Measurements from ENCODE around the gene ALDH3B1. TPM values are rescaled to one million over a fixed set of nuclear protein-coding genes. Genes with fewer than 3 reads are reported as not detected.
"Not testable (repeated sequence)": the region's sequence is repeated elsewhere in the genome, so short reads cannot be mapped to it uniquely, and the experiment has no call there.

Gene ALDH3B1
- total and polyA plus RNA-seq, 7 donors, result 0.83 to 3.3 (median 1.8) TPM

DNA sequence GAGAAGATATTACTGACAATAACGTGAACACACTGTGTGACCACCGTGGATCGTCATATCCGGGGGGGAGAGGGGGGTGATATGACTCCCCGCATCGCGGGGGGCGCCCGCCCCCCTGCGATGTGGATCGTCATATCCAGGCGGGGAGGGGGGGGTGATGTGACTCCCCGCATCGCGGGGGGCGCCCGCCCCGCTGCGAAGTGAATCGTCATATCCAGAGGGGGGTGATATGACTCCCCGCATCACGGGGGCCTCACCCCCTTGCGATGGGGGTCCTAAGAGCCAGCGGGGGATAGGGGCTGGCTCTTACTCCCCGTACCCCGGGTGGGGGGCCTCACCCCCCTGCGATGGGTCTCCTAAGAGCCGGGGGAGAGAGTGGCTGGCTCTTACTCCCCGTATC lies 26.2 kb upstream of the ALDH3B1 start:
- Histone ChIP-seq H3K36me3 (ENCODE audit: insufficient read depth in 1 of 2, low read depth in 1 of 2) (no peaks in the 10 kb centered on the region), H3K9me3 (no peaks in the 10 kb centered on the region), H3K27me3 (ENCODE audit: insufficient read depth in 3 of 3, low read length in 2 of 3) (peaks cover 0 to 15% (median 0%) of the 10 kb centered on the region in 3 donors), H3K4me3 (no peak overlapping the region), H3K27ac (no peak overlapping the region), H3K4me1 (no peaks in the 10 kb centered on the region)
- intact Hi-C loops (cut with DNase I), result no loop called here
- ATAC-seq (no peak), DNase-seq (no peak)
- 73 to 85% (median 76%) methylated on average over 22 to 29 of the region's 29 CpGs for WGBS, 3 donors
- TF ChIP-seq, protein P1, sequence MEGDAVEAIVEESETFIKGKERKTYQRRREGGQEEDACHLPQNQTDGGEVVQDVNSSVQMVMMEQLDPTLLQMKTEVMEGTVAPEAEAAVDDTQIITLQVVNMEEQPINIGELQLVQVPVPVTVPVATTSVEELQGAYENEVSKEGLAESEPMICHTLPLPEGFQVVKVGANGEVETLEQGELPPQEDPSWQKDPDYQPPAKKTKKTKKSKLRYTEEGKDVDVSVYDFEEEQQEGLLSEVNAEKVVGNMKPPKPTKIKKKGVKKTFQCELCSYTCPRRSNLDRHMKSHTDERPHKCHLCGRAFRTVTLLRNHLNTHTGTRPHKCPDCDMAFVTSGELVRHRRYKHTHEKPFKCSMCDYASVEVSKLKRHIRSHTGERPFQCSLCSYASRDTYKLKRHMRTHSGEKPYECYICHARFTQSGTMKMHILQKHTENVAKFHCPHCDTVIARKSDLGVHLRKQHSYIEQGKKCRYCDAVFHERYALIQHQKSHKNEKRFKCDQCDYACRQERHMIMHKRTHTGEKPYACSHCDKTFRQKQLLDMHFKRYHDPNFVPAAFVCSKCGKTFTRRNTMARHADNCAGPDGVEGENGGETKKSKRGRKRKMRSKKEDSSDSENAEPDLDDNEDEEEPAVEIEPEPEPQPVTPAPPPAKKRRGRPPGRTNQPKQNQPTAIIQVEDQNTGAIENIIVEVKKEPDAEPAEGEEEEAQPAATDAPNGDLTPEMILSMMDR (IDR thresholded peaks at IDR 0.05), result no peak

DNA sequence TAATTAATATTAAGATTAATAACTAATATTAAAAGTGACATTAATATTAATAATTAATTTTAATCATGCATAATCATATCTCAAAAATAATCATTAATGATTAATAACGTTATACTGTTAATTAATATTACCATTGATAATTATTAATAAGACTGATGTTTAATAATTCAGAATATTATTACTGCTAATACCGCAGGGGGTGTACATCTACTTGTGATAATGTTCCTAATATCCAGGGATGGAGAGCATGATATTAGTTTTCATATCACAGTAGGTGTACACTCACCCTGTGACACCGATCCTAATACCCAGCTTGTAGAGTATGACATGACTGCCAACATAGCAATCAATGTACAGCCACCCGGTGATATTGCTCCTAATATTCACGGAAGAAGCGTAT lies 24.8 kb upstream of the ALDH3B1 start:
- H3K4me1 ChIP-seq; H3K9me3 ChIP-seq; H3K4me3 ChIP-seq; intact Hi-C loops (cut with DNase I); H3K27ac ChIP-seq; H3K36me3 ChIP-seq (ENCODE audit: insufficient read depth in 1 of 2, low read depth in 1 of 2); ATAC-seq; DNase-seq: not testable (repeated sequence)
- WGBS, 3 donors, result 78 to 84% (median 80%) methylated on average over 6 of the region's 6 CpGs
- H3K27me3 ChIP-seq (ENCODE audit: insufficient read depth in 3 of 3, low read length in 2 of 3), result peaks cover 0 to 15% (median 2%) of the 10 kb centered on the region in 3 donors

- H3K4me1 ChIP-seq; DNase-seq; H3K36me3 ChIP-seq (ENCODE audit: insufficient read depth in 1 of 2, low read depth in 1 of 2); ATAC-seq; H3K27ac ChIP-seq; intact Hi-C loops (cut with DNase I); H3K9me3 ChIP-seq: not testable (repeated sequence)
- 13 to 16% (median 14%) methylated on average over 38 to 49 of the region's 58 CpGs for WGBS, 3 donors
- Histone ChIP-seq H3K4me3 (peak overlapping the region; percentile 28), H3K27me3 (ENCODE audit: insufficient read depth in 3 of 3, low read length in 2 of 3) (peaks cover 0 to 16% (median 2%) of the 10 kb centered on the region in 3 donors)
Observed at GRCh38 chr11:67990546-67991346, 19.4 kb upstream of the ALDH3B1 start.

DNA sequence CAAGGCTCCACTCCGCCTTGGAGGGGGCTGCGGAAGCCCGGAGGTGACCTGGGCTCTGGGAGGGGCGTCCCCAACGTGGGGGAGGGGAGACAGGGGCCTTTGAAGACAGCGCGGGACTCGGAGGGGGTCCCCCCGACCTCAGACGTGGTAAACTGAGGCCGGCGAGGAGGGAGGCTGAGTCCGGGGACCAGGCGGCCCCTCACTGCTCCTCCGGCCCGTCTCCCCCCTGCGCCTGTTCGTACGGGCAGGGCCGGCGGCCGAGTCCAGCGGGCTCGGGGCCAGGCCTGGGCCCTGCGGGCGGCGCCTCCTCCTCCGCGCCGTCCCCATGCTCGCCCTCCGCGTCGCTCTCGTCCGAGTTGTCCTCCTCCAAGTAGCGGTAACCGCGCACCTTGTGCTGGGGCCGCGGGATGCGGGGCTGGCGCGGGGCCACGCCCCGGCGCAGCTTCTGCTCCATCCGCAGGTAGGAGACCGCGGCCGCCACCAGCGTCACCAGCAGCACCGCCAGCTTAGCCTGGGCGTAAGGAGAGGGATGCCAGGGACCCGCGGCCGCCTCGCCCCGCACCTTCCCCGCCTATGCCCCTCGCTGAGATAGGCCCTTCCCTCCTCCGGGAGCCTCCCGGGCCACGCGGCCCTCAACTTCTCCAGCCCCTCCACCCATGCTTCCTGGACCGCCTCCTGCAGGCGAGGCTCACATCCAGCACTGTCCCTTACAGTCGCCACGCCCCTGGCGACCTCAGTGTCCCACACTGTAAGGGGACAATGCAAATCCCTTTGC lies 18.6 kb upstream of the ALDH3B1 start:
- H3K27ac ChIP-seq; ATAC-seq; H3K36me3 ChIP-seq (ENCODE audit: insufficient read depth in 1 of 2, low read depth in 1 of 2); H3K4me1 ChIP-seq; DNase-seq; intact Hi-C loops (cut with DNase I); H3K9me3 ChIP-seq: not testable (repeated sequence)
- peak overlapping the region; percentile 28 for H3K4me3 ChIP-seq
- H3K27me3 ChIP-seq (ENCODE audit: insufficient read depth in 3 of 3, low read length in 2 of 3), result peaks cover 0 to 13% (median 2%) of the 10 kb centered on the region in 3 donors
- 12 to 17% (median 16%) methylated on average over 22 to 69 of the region's 70 CpGs for WGBS, 3 donors

GRCh38 chr11:67993821-67994220 lies 16.3 kb upstream of the ALDH3B1 start:
- H3K4me3 ChIP-seq; DNase-seq; H3K9me3 ChIP-seq; H3K36me3 ChIP-seq (ENCODE audit: insufficient read depth in 1 of 2, low read depth in 1 of 2); ATAC-seq; H3K4me1 ChIP-seq; H3K27ac ChIP-seq; intact Hi-C loops (cut with DNase I): not testable (repeated sequence)
- H3K27me3 ChIP-seq (ENCODE audit: insufficient read depth in 3 of 3, low read length in 2 of 3), result peaks cover 0 to 13% (median 2%) of the 10 kb centered on the region in 3 donors
- WGBS, 3 donors, result 47 to 50% (median 49%) methylated on average over 12 of the region's 12 CpGs
- TF ChIP-seq, protein P1 (IDR thresholded peaks at IDR 0.05), result peak; percentile 38

- intact Hi-C loops (cut with DNase I); H3K36me3 ChIP-seq (ENCODE audit: insufficient read depth in 1 of 2, low read depth in 1 of 2); H3K27ac ChIP-seq; H3K4me1 ChIP-seq; H3K4me3 ChIP-seq; H3K9me3 ChIP-seq; ATAC-seq: not testable (repeated sequence)
- DNase-seq, result peak in 1 of 2 donors; percentile 29
- WGBS, 3 donors, result 88 to 98% (median 92%) methylated on average over 5 of the region's 5 CpGs
- H3K27me3 ChIP-seq (ENCODE audit: insufficient read depth in 3 of 3, low read length in 2 of 3), result peaks cover 0 to 13% (median 2%) of the 10 kb centered on the region in 3 donors
Observed at GRCh38 chr11:67994387-67994786, 15.7 kb upstream of the ALDH3B1 start.

DNA sequence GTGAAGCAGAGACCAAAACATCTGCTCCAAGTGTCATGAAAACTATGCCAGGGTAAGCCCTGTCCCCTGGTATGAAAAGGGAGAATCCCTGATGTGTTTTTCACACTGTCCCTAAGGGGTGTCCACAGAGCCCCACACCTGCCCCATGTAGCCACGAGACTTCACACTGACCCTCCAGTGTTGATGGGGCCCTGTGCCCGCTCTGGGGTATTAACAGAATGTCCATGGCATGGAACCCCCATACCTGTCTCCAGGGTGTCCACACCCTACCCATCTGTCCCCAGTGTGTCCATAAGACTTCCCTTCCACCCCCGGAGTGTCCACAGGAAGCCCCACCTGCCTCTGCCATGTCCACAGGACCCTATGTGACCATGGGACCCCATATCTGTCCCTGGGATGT lies 15.0 kb upstream of the ALDH3B1 start:
- H3K4me3 ChIP-seq; intact Hi-C loops (cut with DNase I); H3K4me1 ChIP-seq; H3K9me3 ChIP-seq; H3K36me3 ChIP-seq (ENCODE audit: insufficient read depth in 1 of 2, low read depth in 1 of 2); ATAC-seq; H3K27ac ChIP-seq: not testable (repeated sequence)
- H3K27me3 ChIP-seq (ENCODE audit: insufficient read depth in 3 of 3, low read length in 2 of 3), result peaks cover 0 to 13% (median 0%) of the 10 kb centered on the region in 3 donors
- 94 to 100% (median 97%) methylated on average over 3 of the region's 3 CpGs for WGBS, 3 donors
- peak in 1 of 2 donors; percentile 27 for DNase-seq

DNA sequence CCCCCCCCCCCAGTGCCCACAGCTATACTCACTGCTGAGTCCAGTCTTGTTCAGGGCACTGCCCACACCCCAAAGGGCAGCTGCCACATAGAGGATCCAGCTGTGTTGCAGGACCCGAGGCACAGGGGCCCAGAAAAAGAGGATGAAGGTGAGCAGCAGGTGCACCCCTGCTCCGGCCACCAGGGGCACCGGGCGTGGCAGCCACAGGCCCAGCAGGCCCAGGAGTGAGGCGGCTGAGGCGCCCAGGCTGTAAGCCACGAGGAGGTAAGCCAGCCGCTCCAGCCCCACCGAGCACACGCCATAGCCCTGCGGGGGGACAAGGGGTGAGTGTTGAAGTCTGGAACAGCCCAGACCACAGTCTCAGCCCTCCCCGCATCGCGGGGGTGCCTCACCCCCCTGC lies 14.5 kb upstream of the ALDH3B1 start:
- peaks cover 0 to 13% (median 0%) of the 10 kb centered on the region in 3 donors for H3K27me3 ChIP-seq (ENCODE audit: insufficient read depth in 3 of 3, low read length in 2 of 3)
- intact Hi-C loops (cut with DNase I); H3K9me3 ChIP-seq; H3K4me1 ChIP-seq; H3K4me3 ChIP-seq; H3K27ac ChIP-seq; H3K36me3 ChIP-seq (ENCODE audit: insufficient read depth in 1 of 2, low read depth in 1 of 2); ATAC-seq: not testable (repeated sequence)
- WGBS, 3 donors, result 82 to 91% (median 84%) methylated on average over 7 to 14 of the region's 14 CpGs
- peak in 1 of 2 donors; percentile 14 for DNase-seq
